Measurements from ENCODE around the gene SLC6A19. TPM values are rescaled to one million over a fixed set of nuclear protein-coding genes. Genes with fewer than 3 reads are reported as not detected.
"Not testable (repeated sequence)": the region's sequence is repeated elsewhere in the genome, so short reads cannot be mapped to it uniquely, and the experiment has no call there.

Gene SLC6A19
- total and polyA plus RNA-seq, 12 donors, result 0.11 TPM; not detected in 11

DNA sequence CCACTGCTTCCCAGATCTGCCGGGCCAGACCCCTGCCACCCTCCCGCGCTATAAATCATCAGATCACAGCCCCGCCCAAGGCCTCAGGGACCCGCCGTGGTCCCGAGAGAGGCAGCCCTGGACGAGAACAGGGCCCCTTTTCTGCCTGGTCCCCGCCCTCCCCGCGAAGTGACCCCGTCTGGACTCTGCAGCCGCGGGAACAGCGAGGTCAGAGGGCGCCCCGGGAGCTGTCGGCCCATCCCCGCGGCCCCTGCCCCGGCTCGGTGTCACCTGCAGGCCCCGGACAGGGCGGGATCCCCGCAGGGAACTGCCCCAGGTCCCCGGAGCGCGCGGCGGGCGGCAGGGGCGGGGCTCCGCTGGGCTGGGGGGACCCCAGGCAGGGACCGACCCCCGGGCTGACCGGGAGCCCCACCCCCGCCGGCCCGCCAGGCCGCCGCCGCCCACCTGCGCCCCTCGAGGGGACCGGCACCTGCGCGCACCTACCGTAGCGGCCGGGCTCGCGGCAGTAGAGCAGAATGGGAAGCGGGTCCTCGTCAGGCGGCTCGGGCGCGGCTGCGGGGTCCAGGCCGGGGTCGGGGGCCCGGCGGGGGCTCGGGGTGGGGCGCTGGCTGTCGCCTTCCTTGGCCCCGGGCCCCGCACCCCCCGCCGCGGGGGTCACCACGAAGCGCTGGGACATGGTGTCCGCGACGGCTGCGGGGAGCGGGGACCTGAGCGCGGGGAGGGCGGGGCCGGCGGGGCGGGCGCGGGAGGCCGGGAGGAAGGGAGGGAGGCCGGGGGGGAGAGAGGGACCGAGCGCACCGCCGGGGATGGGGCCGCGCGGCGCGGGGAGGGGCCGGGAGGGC is 46.0 kb upstream of the SLC6A19 start:
- intact Hi-C loops (cut with DNase I), result loop anchor here in 1 of 10 donors (10.0 kb wide), 1 partner anchor 221 kb away; no protein-coding TSS in a partner anchor
- ATAC-seq, result peak in 1 of 8 donors; percentile 13
- TF ChIP-seq, protein P1, sequence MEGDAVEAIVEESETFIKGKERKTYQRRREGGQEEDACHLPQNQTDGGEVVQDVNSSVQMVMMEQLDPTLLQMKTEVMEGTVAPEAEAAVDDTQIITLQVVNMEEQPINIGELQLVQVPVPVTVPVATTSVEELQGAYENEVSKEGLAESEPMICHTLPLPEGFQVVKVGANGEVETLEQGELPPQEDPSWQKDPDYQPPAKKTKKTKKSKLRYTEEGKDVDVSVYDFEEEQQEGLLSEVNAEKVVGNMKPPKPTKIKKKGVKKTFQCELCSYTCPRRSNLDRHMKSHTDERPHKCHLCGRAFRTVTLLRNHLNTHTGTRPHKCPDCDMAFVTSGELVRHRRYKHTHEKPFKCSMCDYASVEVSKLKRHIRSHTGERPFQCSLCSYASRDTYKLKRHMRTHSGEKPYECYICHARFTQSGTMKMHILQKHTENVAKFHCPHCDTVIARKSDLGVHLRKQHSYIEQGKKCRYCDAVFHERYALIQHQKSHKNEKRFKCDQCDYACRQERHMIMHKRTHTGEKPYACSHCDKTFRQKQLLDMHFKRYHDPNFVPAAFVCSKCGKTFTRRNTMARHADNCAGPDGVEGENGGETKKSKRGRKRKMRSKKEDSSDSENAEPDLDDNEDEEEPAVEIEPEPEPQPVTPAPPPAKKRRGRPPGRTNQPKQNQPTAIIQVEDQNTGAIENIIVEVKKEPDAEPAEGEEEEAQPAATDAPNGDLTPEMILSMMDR (IDR thresholded peaks at IDR 0.05), result no peak
- H3K4me1 ChIP-seq, result peaks cover 0 to 5% (median 3%) of the 10 kb centered on the region in 9 donors
- peak in 1 of 2 donors; percentile 24 for DNase-seq
- H3K36me3 ChIP-seq, result no peaks in the 10 kb centered on the region
- H3K27ac ChIP-seq, result no peak overlapping the region
- peaks cover 9 to 47% (median 33%) of the 10 kb centered on the region in 7 donors for H3K27me3 ChIP-seq
- peak overlapping the region in 8 of 10 donors; percentile 13 to 43 (median 24) for H3K4me3 ChIP-seq
- H3K9me3 ChIP-seq, result peaks cover 0 to 4% (median 0%) of the 10 kb centered on the region in 11 donors
- 5% methylated on average over 58 to 92 of the region's 98 CpGs for WGBS, 2 donors

DNA sequence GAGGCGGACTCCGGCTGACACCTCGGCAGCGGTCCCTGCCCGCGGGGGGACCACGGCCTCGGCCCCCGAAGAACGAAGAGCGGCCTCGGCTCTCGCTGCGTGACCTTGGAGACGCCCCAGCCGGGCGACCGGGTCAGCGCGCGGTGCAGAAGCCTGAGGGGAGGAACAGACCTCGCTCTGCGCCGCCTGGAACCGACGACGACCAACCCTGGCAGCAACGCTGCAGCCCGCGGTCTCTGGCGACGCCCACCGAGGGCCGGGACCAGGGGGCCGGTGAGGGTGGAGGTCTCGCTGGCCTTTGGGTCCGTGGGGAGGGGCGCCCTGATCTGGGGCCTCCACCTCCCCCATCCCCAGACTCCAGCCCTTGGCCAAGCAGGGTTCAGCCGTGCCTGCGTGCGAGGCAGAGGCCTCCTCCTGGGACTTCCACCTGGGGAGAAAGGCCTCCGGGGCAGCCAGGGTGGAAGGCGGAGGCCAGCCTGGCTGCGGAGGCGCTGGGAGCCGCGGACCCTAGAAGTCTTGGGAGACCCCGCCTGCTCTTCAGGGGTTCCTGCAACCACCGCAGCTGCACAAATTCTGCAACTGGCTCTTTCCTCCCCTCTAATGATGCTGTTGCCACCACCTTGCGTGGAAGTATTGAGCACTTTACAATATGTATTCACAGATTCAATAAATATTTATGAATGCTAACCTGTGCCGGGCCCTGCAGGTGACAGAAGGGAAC is 45.2 kb upstream of the SLC6A19 start:
- WGBS, 2 donors, result 16 to 18% methylated on average over 46 to 51 of the region's 51 CpGs
- Histone ChIP-seq H3K4me1 (peaks cover 0 to 5% (median 3%) of the 10 kb centered on the region in 9 donors), H3K9me3 (peaks cover 0 to 4% (median 0%) of the 10 kb centered on the region in 11 donors), H3K4me3 (peak overlapping the region in 8 of 10 donors; percentile 13 to 43 (median 24)), H3K36me3 (no peaks in the 10 kb centered on the region), H3K27me3 (peaks cover 9 to 47% (median 33%) of the 10 kb centered on the region in 7 donors), H3K27ac (no peak overlapping the region)
- ATAC-seq (peak in 1 of 8 donors; percentile 16), DNase-seq (no peak)
- intact Hi-C loops (cut with DNase I), result loop anchor here in 1 of 10 donors (10.0 kb wide), 1 partner anchor 221 kb away; no protein-coding TSS in a partner anchor
- TF ChIP-seq, protein P1 (IDR thresholded peaks at IDR 0.05), result no peak

- peaks cover 0 to 12% (median 7%) of the 10 kb centered on the region in 9 donors for H3K4me1 ChIP-seq
- no peak overlapping the region for H3K27ac ChIP-seq
- ATAC-seq (no peak), DNase-seq (no peak)
- intact Hi-C loops (cut with DNase I), result loop anchor here in 2 of 10 donors (1.0 to 10.0 kb wide), 2 partner anchors 42 to 222 kb away; no protein-coding TSS in a partner anchor
- no peaks in the 10 kb centered on the region for H3K36me3 ChIP-seq
- TF ChIP-seq, protein P1 (IDR thresholded peaks at IDR 0.05), result no peak
- H3K27me3 ChIP-seq, result peaks cover 9 to 47% (median 33%) of the 10 kb centered on the region in 7 donors
- peaks cover 0 to 4% (median 0%) of the 10 kb centered on the region in 11 donors for H3K9me3 ChIP-seq
- WGBS, 2 donors, result 91 to 93% methylated on average over 11 of the region's 11 CpGs
- H3K4me3 ChIP-seq, result no peak overlapping the region
These were observed 44.5 kb upstream of the SLC6A19 start for GRCh38 chr5:1156754-1157460.

DNA sequence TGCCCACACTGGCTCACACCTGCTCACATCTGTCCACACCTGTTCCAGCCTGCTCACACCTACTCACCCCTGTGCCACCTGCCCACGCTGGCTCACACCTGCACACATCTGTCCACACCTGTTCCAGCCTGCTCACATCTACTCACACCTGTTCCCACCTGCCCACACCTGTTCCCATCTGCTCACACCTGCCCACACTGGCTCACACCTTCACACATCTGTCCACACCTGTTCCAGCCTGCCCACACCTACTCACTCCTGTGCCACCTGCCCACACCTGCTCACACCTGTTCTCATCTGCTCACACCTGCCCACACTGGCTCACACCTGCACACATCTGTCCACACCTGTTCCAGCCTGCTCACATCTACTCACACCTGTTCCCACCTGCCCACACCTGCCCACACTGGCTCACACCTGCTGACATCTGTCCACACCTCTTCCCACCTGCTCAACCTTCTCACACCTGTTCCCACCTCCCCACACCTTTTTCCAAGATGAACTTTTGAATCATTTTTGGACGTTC is 43.9 kb upstream of the SLC6A19 start:
- not testable (repeated sequence) for H3K27ac ChIP-seq

More for the DNA sequence above, 43.9 kb upstream of the SLC6A19 start:
- peaks cover 9 to 42% (median 33%) of the 10 kb centered on the region in 7 donors for H3K27me3 ChIP-seq
- H3K9me3 ChIP-seq, H3K4me3 ChIP-seq, H3K36me3 ChIP-seq, ATAC-seq: not testable (repeated sequence)
- WGBS, 2 donors, result 79 to 89% methylated on average over 2 of the region's 2 CpGs
- peak in 1 of 2 donors; percentile 2 for DNase-seq
- H3K4me1 ChIP-seq, result peaks cover 0 to 16% (median 7%) of the 10 kb centered on the region in 9 donors
- intact Hi-C loops (cut with DNase I), result loop anchor here in 2 of 10 donors (1.0 to 10.0 kb wide), 2 partner anchors 42 to 223 kb away; no protein-coding TSS in a partner anchor
